Measurements from ENCODE around the gene PLAC1.

Gene PLAC1

GRCh38 chrX:134658002-134658759 lies at the start of gene PLAC1:
Gene PLAC1, minus strand, starts transcription at chrX:134658471. Its CDS starts 91,789 bp downstream, at chrX:134566682.
- DNase-seq = no peak

GRCh38 chrX:134706138-134706537 lies 47.9 kb upstream of the PLAC1 start:
- no peak for DNase-seq

- DNase-seq = no peak
Measured at GRCh38 chrX:134695999-134696398, 37.7 kb upstream of the PLAC1 start.

- no peak for DNase-seq
Measured at GRCh38 chrX:134694333-134695322, 36.4 kb upstream of the PLAC1 start.

- no peak for DNase-seq
Measured at GRCh38 chrX:134693644-134694043, 35.4 kb upstream of the PLAC1 start.

DNA sequence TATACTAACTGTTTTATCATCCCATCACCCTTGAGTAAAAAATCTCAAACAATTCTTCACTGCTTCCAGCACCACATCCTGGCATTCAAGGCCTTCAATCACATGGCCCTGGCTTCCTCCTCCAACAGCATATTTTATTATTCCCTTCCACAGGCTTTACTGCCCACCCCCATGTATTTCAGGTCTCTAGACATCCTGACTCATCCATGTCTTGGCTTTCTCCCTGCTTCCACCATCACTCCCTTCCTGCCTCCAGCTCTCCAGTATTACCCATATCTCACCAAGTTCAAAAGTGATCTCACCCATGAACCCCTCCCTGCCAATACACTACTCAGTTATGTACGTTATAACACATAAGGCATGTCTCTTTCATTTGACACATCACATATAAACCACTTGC lies 34.7 kb upstream of the PLAC1 start:
- no peak for DNase-seq

GRCh38 chrX:134692233-134692632 lies 34.0 kb upstream of the PLAC1 start:
- DNase-seq = no peak

- no peak for DNase-seq
Measured at GRCh38 chrX:134691453-134691852, 33.2 kb upstream of the PLAC1 start.

DNA sequence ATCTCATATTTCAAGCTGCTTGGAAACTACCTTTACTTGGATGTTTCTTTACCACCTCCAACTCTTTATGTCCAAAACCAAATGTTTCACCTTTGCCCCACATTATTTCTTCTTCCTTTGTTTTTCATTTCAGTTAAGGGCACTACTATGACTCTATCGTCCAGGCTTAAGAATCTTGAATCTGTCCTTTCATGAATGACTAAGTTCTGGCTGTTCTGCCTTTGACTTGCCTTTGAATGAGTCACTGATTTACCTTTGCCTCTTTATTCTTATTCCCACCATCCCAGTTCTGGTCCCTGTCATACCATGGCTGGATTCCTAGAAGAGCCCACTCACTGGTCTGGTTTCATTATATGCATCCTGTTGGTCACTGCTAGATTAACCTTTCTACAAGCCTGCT lies 30.6 kb upstream of the PLAC1 start:
- no peak for DNase-seq

DNA sequence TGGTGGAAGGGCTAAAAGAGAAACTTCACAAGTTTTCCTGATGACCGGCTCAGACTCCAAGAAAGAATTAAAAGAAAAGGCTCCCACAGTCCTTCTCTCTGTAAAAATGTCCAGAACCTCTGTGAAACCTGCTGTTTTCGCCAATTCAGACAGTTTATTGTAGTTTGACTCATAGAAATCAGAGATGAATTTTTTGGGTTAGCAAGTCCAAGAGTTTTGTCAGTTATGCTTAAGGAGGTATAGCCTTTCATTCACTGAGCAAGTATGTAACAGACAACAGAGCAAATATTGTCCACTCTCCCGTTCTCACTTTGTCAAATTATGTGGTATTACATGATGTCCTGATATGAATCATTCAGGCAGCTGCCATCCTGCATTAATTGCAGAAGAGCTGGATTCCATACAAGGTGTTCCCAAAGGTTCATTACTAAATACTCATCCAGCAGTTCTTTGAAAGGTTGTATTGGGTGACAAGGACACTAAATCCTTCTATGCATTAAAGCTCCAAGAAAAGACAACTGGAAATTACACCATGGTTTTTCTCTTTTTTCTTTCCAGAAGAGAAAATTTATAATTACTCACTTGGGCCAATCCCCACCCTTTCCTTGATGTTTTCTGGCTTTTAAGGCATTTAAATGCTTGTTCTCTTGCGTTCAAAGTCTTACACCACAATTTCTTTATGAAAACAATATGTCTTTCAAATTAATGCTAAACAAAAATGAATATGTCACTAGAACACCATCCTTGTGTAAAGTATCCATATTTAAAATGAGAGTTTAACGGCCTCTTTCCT lies 30.0 kb upstream of the PLAC1 start:
- DNase-seq = no peak

DNA sequence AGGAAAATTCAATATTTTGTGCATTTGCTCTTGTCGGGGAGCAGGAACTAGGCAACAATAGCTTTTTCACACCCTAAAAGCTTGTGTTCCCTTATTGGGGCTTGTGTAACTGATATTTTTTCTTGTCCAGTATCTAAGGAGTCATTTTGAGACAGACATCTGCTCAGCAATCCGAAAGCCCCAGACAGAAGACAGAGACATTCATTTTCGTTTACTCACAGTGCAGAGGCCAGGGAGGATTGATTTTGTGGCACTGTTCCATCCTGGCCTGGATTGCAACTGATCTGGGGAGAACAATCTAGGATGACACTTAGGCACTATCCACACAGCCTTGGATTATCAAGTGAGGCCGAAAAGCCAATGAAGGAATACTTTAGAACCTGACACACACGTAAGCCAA lies 27.4 kb upstream of the PLAC1 start:
- DNase-seq = no peak

- no peak for DNase-seq
Measured at GRCh38 chrX:134684956-134685355, 26.7 kb upstream of the PLAC1 start.

DNA sequence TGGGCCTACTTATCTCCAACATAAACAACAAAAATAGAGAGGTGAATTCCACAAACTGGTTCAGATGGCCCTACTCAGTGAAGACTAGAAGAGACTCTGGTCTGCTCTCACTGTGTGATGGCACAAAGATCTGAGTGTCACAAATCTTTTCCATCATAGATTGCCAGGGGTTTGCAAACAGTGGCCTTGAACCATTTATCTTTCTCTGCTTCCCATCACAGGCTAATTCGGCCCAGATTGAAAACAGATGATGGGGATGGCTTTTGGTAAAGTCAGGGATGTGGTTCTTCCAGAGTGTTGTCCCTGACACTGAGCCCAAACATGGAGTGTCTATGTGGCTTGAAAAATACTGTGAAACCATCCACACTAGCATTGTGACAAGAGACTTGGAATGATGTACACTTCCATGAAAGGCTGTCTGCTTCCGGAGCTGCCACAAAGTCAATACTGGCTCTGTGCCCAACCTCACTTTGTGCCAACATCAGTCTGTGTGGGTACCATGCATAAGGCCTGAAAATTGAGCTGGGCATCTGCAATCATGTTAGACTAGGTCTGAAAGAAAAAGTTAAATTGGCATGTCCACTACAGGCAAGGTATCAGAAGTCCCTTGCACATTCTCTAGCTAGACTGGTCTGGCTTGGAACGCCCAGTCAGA lies 25.2 kb upstream of the PLAC1 start:
- no peak for DNase-seq

- DNase-seq = no peak
Measured at GRCh38 chrX:134682081-134682480, 23.8 kb upstream of the PLAC1 start.

GRCh38 chrX:134679644-134680043 lies 21.4 kb upstream of the PLAC1 start:
- DNase-seq = no peak

- DNase-seq = no peak
Measured at GRCh38 chrX:134679221-134679620, 20.9 kb upstream of the PLAC1 start.

DNA sequence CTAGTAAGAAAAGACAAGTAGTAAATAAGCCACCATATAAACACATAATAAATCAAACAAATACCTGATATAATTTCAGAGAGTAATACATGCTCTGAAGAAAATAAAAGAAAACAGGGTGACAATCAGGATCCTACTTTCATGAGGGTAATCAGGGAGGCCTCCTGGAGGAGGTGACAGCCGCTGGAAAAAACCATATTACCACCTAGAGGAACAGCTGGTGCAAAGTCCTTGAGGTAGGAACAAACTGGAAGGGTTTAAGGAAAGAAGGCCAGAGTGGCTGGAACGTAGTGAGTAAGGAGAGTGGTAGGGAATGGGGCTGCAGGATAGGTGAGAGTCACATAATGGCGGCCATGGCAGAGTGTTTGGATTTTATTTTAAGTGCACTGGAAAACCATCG lies 19.1 kb upstream of the PLAC1 start:
- DNase-seq = no peak

DNA sequence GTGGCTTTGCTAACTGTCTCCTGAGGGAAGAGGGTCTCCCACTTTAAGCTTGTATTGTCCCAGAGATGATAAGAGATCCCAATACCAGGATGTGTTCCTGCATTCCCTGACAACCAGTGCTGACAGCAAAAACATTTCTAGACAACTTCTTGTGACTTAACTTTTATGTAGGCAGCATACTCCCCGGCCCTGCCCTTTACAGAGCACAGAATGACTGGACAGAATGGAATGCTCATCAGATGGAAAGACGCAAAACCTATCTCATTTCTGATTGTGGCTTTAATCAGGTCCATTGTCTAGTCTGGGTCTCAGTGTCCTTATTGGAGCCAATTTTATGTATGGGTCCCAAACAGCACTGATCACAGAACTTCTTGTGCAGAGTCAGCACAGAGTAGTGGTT lies 18.2 kb upstream of the PLAC1 start:
- no peak for DNase-seq

GRCh38 chrX:134673123-134673522 lies 14.9 kb upstream of the PLAC1 start:
- DNase-seq = no peak

GRCh38 chrX:134672101-134672500 lies 13.8 kb upstream of the PLAC1 start:
- DNase-seq = no peak

DNA sequence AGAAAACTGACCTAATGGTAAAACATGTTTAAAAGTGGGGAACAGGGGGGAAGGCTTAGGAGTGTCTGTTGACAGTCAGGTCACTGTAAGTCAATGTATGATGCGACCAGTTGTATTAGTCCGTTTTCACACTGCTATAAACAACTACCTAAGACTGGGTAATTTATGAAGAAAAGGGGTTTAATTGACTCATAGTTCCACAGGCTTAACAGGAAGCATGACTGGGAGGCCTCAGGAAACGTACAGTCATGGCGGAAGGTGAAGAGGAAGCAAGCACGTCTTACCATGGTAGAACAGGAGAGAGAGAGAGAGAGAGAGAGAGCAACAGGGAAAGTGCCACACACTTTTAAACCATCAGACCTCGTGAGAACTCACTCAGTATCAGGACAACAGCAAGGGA lies 13.0 kb upstream of the PLAC1 start:
- DNase-seq = peak; percentile 20 to 38

DNA sequence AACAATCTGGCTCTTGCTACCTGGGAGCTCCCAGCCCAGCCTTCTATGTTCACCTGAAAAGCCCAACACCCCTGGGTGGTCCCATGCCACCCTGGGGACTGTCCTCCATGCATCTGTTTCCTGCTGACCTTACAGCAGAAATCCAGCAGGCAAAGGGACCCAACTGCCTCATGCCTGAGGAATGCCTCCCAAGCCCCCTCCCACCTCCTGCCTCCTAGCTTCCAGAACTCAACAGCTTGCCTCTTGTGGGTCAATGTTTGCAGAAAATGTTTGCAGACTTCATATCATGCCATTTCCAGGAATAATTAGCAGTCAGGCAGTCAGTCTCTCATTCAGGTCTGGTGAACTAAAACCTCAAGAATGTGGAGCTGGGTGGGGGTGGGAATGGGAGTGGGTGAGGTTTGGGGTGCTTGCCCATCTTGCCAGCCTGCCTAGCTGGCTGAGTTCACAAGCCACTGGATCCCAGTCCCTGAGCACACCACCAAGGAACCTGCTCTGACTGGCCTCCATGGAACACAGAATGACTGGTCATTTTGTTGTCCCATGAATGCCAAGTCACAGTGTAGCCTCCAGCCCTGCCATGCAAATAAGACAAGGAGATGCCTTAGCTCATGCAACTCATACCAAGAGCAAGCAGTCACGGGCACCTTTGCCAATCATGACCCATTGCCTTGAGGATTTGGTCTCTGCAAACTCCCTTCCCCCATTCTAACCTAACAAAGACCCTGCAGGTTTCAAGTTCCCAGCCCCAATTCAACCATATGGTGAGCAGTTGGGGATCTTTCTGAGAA lies 12.1 kb upstream of the PLAC1 start:
- DNase-seq = no peak

Measured in Kasumi-1 (cell line).